Astrocyte (in vitro differentiated cells and primary cell): ENCODE measurements around the gene COL23A1. TPM values are rescaled to one million over a fixed set of nuclear protein-coding genes. Genes with fewer than 3 reads are reported as not detected.

ENCODE experiments used
- DNase-seq: peaks from one replicate; pipeline ENCODE4 v3.0.0-alpha.2; 2010; ENCODE audit warnings: low read depth
- FAIRE-seq: peaks from 2 replicates; lab custom pipeline; 2011; peaks lifted over from hg19 to GRCh38; lab: Jason Lieb, UNC
- H2AFZ ChIP-seq: 2 replicates; pipeline ENCODE4 v1.6.0; 2012; ENCODE audit warnings: low read depth, low read length, inconsistent platforms
- H3K27ac ChIP-seq: 2 replicates; pipeline ENCODE4 v1.5.1; 2011; ENCODE audit warnings: low read depth, low read length, inconsistent platforms
- H3K27me3 ChIP-seq: 2 replicates; pipeline ENCODE4 v1.6.0; 2011; ENCODE audit warnings: low read length, inconsistent platforms; ENCODE audit not compliant: insufficient read depth
- H3K36me3 ChIP-seq: 2 replicates; pipeline ENCODE4 v1.5.1; 2011; ENCODE audit warnings: low read length, inconsistent platforms; ENCODE audit not compliant: insufficient read depth
- H3K4me1 ChIP-seq: 2 replicates; pipeline ENCODE4 v1.5.1; 2011; ENCODE audit warnings: low read length, inconsistent platforms; ENCODE audit not compliant: insufficient read depth
- H3K4me2 ChIP-seq: 2 replicates; pipeline ENCODE4 v1.6.0; 2012; ENCODE audit warnings: low read length, inconsistent platforms
- H3K4me3 ChIP-seq: 2 replicates; pipeline ENCODE4 v1.5.1; 2011; ENCODE audit warnings: low read depth, mild to moderate bottlenecking, low read length, inconsistent platforms; ENCODE audit not compliant: insufficient read depth
- H3K79me2 ChIP-seq: 2 replicates; pipeline ENCODE4 v1.6.0; 2012; ENCODE audit warnings: mild to moderate bottlenecking, low read length, inconsistent platforms; ENCODE audit not compliant: insufficient read depth
- H3K9ac ChIP-seq: 2 replicates; pipeline ENCODE4 v1.6.0; 2012; ENCODE audit warnings: mild to moderate bottlenecking, low read length, inconsistent platforms
- H3K9me3 ChIP-seq: 2 replicates; pipeline ENCODE4 v1.5.1; 2012; ENCODE audit warnings: low read depth, mild to moderate bottlenecking, low read length, inconsistent platforms; ENCODE audit not compliant: insufficient read depth
- H4K20me1 ChIP-seq: 2 replicates; pipeline ENCODE4 v1.6.0; 2012; ENCODE audit warnings: low read length, inconsistent platforms; ENCODE audit not compliant: insufficient read depth
- H3K27ac Mint-ChIP-seq: one replicate; pipeline ENCODE4 v1.8.0; 2021; ENCODE audit warnings: mild to moderate bottlenecking, mixed read lengths; ENCODE audit not compliant: unreplicated experiment
- H3K27me3 Mint-ChIP-seq: one replicate; pipeline ENCODE4 v1.8.0; 2021; ENCODE audit warnings: low read depth, mixed read lengths; ENCODE audit not compliant: unreplicated experiment
- H3K36me3 Mint-ChIP-seq: one replicate; pipeline ENCODE4 v1.8.0; 2021; ENCODE audit warnings: low read depth, mixed read lengths; ENCODE audit not compliant: unreplicated experiment
- H3K4me1 Mint-ChIP-seq: one replicate; pipeline ENCODE4 v1.8.0; 2021; ENCODE audit warnings: low read depth, mixed read lengths; ENCODE audit not compliant: unreplicated experiment
- H3K4me3 Mint-ChIP-seq: one replicate; pipeline ENCODE4 v1.8.0; 2021; ENCODE audit warnings: mild to moderate bottlenecking, moderate library complexity, mixed read lengths; ENCODE audit not compliant: unreplicated experiment
- H3K9me3 Mint-ChIP-seq: one replicate; pipeline ENCODE4 v1.8.0; 2021; ENCODE audit warnings: mild to moderate bottlenecking, mixed read lengths; ENCODE audit not compliant: unreplicated experiment
- EZH2 ChIP-seq: IDR thresholded peaks from 2 replicates; pipeline ENCODE4 v1.6.1; 2012; ENCODE audit warnings: mild to moderate bottlenecking, low read length, inconsistent platforms; ENCODE audit not compliant: insufficient read depth
- total RNA-seq: library from RNA; stranded (reverse); gene quantifications from 2 replicates; pipeline ENCODE4 v1.2.1, GENCODE V29; 2021
- TF ChIP-seq, protein P1 (sequence below): IDR thresholded peaks from 2 replicates; pipeline ENCODE4 v1.5.1; 2011; ENCODE audit warnings: low read depth, mild to moderate bottlenecking, inconsistent platforms, low read length, moderate library complexity; ENCODE audit not compliant: insufficient read depth

The COL23A1 gene
- total RNA-seq, 1 donor from 2014 or later: 0.16 TPM

DNA sequence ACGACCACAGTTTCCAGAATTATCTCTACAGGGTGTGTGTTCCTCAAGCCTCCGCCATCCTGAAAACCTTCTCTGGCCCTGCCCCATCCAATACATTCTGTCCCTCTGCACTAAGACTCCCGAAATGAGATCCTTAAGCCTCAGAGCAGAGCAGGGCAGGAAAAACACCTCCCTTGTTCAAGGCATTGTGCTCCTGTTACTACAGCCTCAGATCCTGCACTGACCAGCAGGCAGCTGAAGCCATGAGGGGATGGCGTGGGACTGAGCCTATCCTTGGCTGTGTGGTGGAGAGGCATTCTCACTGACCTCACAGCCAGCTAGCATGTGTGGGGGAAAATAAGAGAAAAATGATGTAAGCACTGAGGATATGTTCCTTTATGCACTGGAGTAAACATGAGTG lies 250.9 kb downstream of the COL23A1 start:
- Histone ChIP-seq H3K27ac (no peak overlapping the region), H3K4me1 (no peaks in the 10 kb centered on the region), H4K20me1 (no peaks in the 10 kb centered on the region), H3K9me3 (no peaks in the 10 kb centered on the region), H3K4me2 (no peak overlapping the region), H2AFZ (no peak overlapping the region), H3K9ac (no peak overlapping the region), H3K27me3 (no peaks in the 10 kb centered on the region), H3K4me3 (no peak overlapping the region), H3K79me2 (no peaks in the 10 kb centered on the region), H3K36me3 (no peaks in the 10 kb centered on the region)
- Mint-ChIP-seq H3K9me3 (no peaks in the 10 kb centered on the region), H3K27ac (no peak overlapping the region), H3K36me3 (peaks cover 2% of the 10 kb centered on the region), H3K27me3 (peaks cover 51% of the 10 kb centered on the region), H3K4me1 (no peaks in the 10 kb centered on the region), H3K4me3 (no peak overlapping the region)
- TF ChIP-seq EZH2: no peak
- TF ChIP-seq, protein P1, sequence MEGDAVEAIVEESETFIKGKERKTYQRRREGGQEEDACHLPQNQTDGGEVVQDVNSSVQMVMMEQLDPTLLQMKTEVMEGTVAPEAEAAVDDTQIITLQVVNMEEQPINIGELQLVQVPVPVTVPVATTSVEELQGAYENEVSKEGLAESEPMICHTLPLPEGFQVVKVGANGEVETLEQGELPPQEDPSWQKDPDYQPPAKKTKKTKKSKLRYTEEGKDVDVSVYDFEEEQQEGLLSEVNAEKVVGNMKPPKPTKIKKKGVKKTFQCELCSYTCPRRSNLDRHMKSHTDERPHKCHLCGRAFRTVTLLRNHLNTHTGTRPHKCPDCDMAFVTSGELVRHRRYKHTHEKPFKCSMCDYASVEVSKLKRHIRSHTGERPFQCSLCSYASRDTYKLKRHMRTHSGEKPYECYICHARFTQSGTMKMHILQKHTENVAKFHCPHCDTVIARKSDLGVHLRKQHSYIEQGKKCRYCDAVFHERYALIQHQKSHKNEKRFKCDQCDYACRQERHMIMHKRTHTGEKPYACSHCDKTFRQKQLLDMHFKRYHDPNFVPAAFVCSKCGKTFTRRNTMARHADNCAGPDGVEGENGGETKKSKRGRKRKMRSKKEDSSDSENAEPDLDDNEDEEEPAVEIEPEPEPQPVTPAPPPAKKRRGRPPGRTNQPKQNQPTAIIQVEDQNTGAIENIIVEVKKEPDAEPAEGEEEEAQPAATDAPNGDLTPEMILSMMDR: no peak
- FAIRE-seq: no peak
- no peak for DNase-seq

DNA sequence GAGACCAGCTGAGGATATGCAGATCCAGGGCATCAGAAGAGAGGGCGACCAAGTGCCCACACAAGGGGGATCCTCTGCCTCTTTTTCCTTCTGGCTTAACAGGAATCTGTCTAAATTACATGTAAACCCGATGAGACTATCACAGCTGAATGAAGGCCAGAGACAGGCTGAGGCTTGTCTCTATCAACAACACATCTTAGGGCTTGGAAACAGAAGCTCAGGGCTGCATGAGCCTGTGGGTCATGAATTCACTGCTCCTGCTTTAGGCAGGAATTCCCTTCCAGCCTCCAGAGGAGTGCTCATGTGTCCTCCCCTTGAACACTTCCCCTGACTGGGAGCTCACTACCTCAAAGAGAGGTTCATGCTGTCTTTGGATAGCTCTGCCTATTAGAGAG lies 251.4 kb downstream of the COL23A1 start:
- Histone ChIP-seq H3K79me2 (no peaks in the 10 kb centered on the region), H3K4me1 (no peaks in the 10 kb centered on the region), H3K9me3 (no peaks in the 10 kb centered on the region), H2AFZ (no peak overlapping the region), H4K20me1 (no peaks in the 10 kb centered on the region), H3K27ac (no peak overlapping the region), H3K4me3 (no peak overlapping the region), H3K36me3 (no peaks in the 10 kb centered on the region), H3K27me3 (no peaks in the 10 kb centered on the region), H3K4me2 (no peak overlapping the region), H3K9ac (no peak overlapping the region)
- FAIRE-seq (no peak), DNase-seq (no peak)
- Mint-ChIP-seq H3K27ac (no peak overlapping the region), H3K27me3 (peaks cover 54% of the 10 kb centered on the region), H3K4me1 (no peaks in the 10 kb centered on the region), H3K9me3 (no peaks in the 10 kb centered on the region), H3K4me3 (no peak overlapping the region), H3K36me3 (peaks cover 2% of the 10 kb centered on the region)
- TF ChIP-seq, protein P1: no peak

DNA sequence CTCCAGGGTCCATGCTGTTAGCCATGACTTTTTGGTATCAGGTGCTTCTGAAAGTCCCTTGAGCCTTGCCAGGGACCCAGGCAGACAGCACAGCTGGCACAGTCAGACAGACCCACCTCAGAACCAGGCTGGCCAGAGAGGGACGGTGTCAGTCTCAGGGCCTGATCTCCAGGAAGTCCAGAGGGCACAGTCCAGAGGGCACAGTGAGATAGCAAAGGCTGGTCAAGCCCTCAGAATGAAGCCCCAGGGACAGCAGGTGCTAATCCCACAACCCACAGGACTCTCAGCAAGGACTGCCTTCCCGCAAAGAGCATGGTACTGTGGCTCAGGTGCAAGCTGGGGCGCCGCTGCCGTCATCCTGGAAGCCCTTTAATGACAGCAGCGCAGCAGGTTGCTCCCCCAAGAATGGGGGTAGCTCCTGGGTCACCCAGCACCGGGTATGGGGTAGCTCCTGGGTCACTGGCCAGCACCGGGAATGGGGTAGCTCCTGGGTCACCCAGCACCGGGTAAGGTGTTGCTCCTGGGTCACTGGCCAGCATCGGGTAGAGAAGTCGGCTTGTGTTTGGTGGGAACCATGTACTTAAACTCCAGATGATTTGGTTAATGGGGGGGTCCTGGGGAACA lies 252.0 kb downstream of the COL23A1 start:
- Histone ChIP-seq H3K79me2 (no peaks in the 10 kb centered on the region), H3K4me3 (no peak overlapping the region), H3K4me2 (no peak overlapping the region), H2AFZ (no peak overlapping the region), H3K9me3 (no peaks in the 10 kb centered on the region), H3K27ac (no peak overlapping the region), H3K9ac (no peak overlapping the region), H3K4me1 (no peaks in the 10 kb centered on the region), H4K20me1 (no peaks in the 10 kb centered on the region), H3K27me3 (no peaks in the 10 kb centered on the region), H3K36me3 (no peaks in the 10 kb centered on the region)
- DNase-seq: no peak
- no peak overlapping the region for H3K27ac Mint-ChIP-seq
- peaks cover 2% of the 10 kb centered on the region for H3K36me3 Mint-ChIP-seq
- H3K9me3 Mint-ChIP-seq: no peaks in the 10 kb centered on the region
- TF ChIP-seq, protein P1: no peak
- TF ChIP-seq EZH2: no peak
- no peaks in the 10 kb centered on the region for H3K4me1 Mint-ChIP-seq
- no peak for FAIRE-seq
- H3K4me3 Mint-ChIP-seq: no peak overlapping the region
- H3K27me3 Mint-ChIP-seq: peaks cover 54% of the 10 kb centered on the region
